LHCN-M2 (cell line): ENCODE measurements around the gene INTS4. TPM values are rescaled to one million over a fixed set of nuclear protein-coding genes. Genes with fewer than 3 reads are reported as not detected.
"Not testable (repeated sequence)": the region's sequence is repeated elsewhere in the genome, so short reads cannot be mapped to it uniquely, and the experiment has no call there.

Experiments
- DNase-seq: peaks from one replicate; pipeline ENCODE4 v3.0.0-alpha.2; 2012; ENCODE audit warnings: low read depth
- polyA plus RNA-seq: library from polyadenylated mRNA; unstranded; fragments of >200 nt; gene quantifications from one replicate; pipeline ENCODE4 v1.2.1, GENCODE V29; 2012; ENCODE audit warnings: missing spikeins
- total RNA-seq: library from RNA; depleted of rRNA; stranded (reverse); fragments of >200 nt; gene quantifications from 2 replicates; pipeline ENCODE4 v1.2.3, GENCODE V29; 2014; rRNA removed

INTS4 gene
- total RNA-seq: 28.0 and 38.7 TPM in 2 replicates
- polyA plus RNA-seq: 16.8 TPM

- peak; percentile 100 for DNase-seq
These were observed at the start of gene INTS4 for GRCh38 chr11:77994434-77995362. Gene INTS4, minus strand, starts transcription at chr11:77994668. Its CDS starts 25 bp downstream, at chr11:77994643.

GRCh38 chr11:78041843-78042440 lies 47.5 kb upstream of the INTS4 start:
- DNase-seq: no peak

GRCh38 chr11:78041380-78041719 lies 46.9 kb upstream of the INTS4 start:
- not testable (repeated sequence) for DNase-seq

GRCh38 chr11:78040691-78041379 lies 46.4 kb upstream of the INTS4 start:
- DNase-seq: no peak

GRCh38 chr11:78039919-78040671 lies 45.6 kb upstream of the INTS4 start:
- DNase-seq: peak; percentile 87

- no peak for DNase-seq
These were observed 45.0 kb upstream of the INTS4 start for GRCh38 chr11:78039391-78039918.

GRCh38 chr11:78038697-78039313 lies 44.3 kb upstream of the INTS4 start:
- peak; percentile 83 for DNase-seq

- DNase-seq: no peak
These were observed 43.6 kb upstream of the INTS4 start for GRCh38 chr11:78037825-78038620.

GRCh38 chr11:78037056-78037455 lies 42.6 kb upstream of the INTS4 start:
- peak; percentile 22 for DNase-seq

GRCh38 chr11:78036313-78036712 lies 41.8 kb upstream of the INTS4 start:
- no peak for DNase-seq

- no peak for DNase-seq
These were observed 40.2 kb upstream of the INTS4 start for GRCh38 chr11:78034623-78035022.

- DNase-seq: no peak
These were observed 38.6 kb upstream of the INTS4 start for GRCh38 chr11:78033040-78033439.

- DNase-seq: no peak
These were observed 37.6 kb upstream of the INTS4 start for GRCh38 chr11:78032090-78032489.

- peak; percentile 32 for DNase-seq
These were observed 37.2 kb upstream of the INTS4 start for GRCh38 chr11:78031629-78032028.

GRCh38 chr11:78030429-78031325 lies 36.2 kb upstream of the INTS4 start:
- DNase-seq: peak; percentile 72

- not testable (repeated sequence) for DNase-seq
These were observed 34.0 kb upstream of the INTS4 start for GRCh38 chr11:78028423-78028822.

- no peak for DNase-seq
These were observed 33.3 kb upstream of the INTS4 start for GRCh38 chr11:78027759-78028158.

GRCh38 chr11:78025378-78025777 lies 30.9 kb upstream of the INTS4 start:
- no peak for DNase-seq

GRCh38 chr11:78023426-78023825 lies 29.0 kb upstream of the INTS4 start:
- no peak for DNase-seq
